Endodermal cell (in vitro differentiated cells): ENCODE measurements around the gene AASDHPPT. TPM values are rescaled to one million over a fixed set of nuclear protein-coding genes. Genes with fewer than 3 reads are reported as not detected.

ENCODE experiments used
- DNase-seq: peaks from one replicate; pipeline ENCODE4 v3.0.0-alpha.2; 2017
- H3K27ac ChIP-seq: 2 replicates; pipeline ENCODE4 v1.5.1; 2013; ENCODE audit warnings: mild to moderate bottlenecking, low read depth, low read length, moderate library complexity
- H3K27me3 ChIP-seq: 2 replicates; pipeline ENCODE4 v1.6.1; 2013; ENCODE audit warnings: mild to moderate bottlenecking, low read length, moderate library complexity; ENCODE audit not compliant: insufficient read depth, control insufficient read depth, poor library complexity, severe bottlenecking
- H3K36me3 ChIP-seq: 2 replicates; pipeline ENCODE4 v1.7.0; 2013; ENCODE audit warnings: mild to moderate bottlenecking, low read length, moderate library complexity; ENCODE audit not compliant: control insufficient read depth, insufficient read depth
- H3K4me1 ChIP-seq: one replicate; pipeline ENCODE4 v1.7.0; 2013; ENCODE audit warnings: low read length; ENCODE audit not compliant: control insufficient read depth, insufficient read depth
- H3K4me3 ChIP-seq: 2 replicates; pipeline ENCODE4 v1.5.1; 2013; ENCODE audit warnings: mild to moderate bottlenecking, low read length, moderate library complexity
- H3K9ac ChIP-seq: 2 replicates; pipeline ENCODE4 v1.6.1; 2013; ENCODE audit warnings: mild to moderate bottlenecking, low read length, moderate library complexity; ENCODE audit not compliant: poor library complexity, severe bottlenecking; ENCODE audit errors: extremely low read depth
- H3K9me3 ChIP-seq: 2 replicates; pipeline ENCODE4 v1.6.1; 2013; ENCODE audit warnings: mild to moderate bottlenecking, low read length, moderate library complexity; ENCODE audit not compliant: control insufficient read depth
- H3K27ac Mint-ChIP-seq: 2 replicates; pipeline ENCODE4 v1.8.0; 2020; ENCODE audit warnings: mixed read lengths
- H3K27me3 Mint-ChIP-seq: 2 replicates; pipeline ENCODE4 v1.8.0; 2021; ENCODE audit warnings: mild to moderate bottlenecking, mixed read lengths; ENCODE audit not compliant: insufficient read depth
- H3K36me3 Mint-ChIP-seq: 2 replicates; pipeline ENCODE4 v1.8.0; 2020; ENCODE audit warnings: low read depth, mixed read lengths
- H3K4me1 Mint-ChIP-seq: 2 replicates; pipeline ENCODE4 v1.8.0; 2020; ENCODE audit warnings: mixed read lengths
- H3K4me3 Mint-ChIP-seq: 2 replicates; pipeline ENCODE4 v1.8.0; 2020; ENCODE audit warnings: mild to moderate bottlenecking, moderate library complexity, mixed read lengths
- H3K9me3 Mint-ChIP-seq: 2 replicates; pipeline ENCODE4 v1.8.0; 2020; ENCODE audit warnings: mild to moderate bottlenecking, mixed read lengths
- CTCF ChIP-seq: fragments of 200-600 bp; sonication (generic); conservative IDR thresholded peaks from 2 replicates; pipeline ENCODE4 v1.5.0; 2021; ENCODE audit warnings: antibody characterized with exemption, mild to moderate bottlenecking
- WGBS, 2 experiments: methylation state at CpG; one replicate each; pipeline versions ENCODE4 v1.1.5 to v1.1.7; 2013; ENCODE audit warnings: missing lambda C conversion rate in 2 of 2, mixed read lengths in 1 of 2; ENCODE audit not compliant: insufficient coverage in 1 of 2, insufficient read length in 1 of 2; 5-methylcytosine and 5-hydroxymethylcytosine counted together
- long read RNA-seq, 4 experiments: library from polyadenylated mRNA in 2 of 4; library from RNA in 1 of 4; library from capped mRNA in 1 of 4; stranded (forward) in 3 of 4; unstranded in 1 of 4; transcript quantifications; one replicate each; pipeline ENCODE4 v2.0.0, GENCODE V29; 2020 to 2021; ENCODE audit warnings: inconsistent platforms in 1 of 4
- polyA plus RNA-seq, 2 experiments: library from polyadenylated mRNA; stranded (reverse); fragments of 50-300 nt; gene quantifications; one replicate each; pipeline ENCODE4 v1.2.3, GENCODE V29; 2013
- total RNA-seq, 2 donors: library from RNA; stranded (reverse); fragmentation: NEBNext Ultra II Directional in 1 of 2; extraction: Animal tissue kit (Norgen Biotek cat#: 25700) in 1 of 2; gene quantifications; 2 replicates in 1 of 2; 3 replicates in 1 of 2; pipeline ENCODE4 v1.2.1, GENCODE V29; 2021

Gene AASDHPPT
- total RNA-seq = 10 to 100 TPM; 44.8 to 52.3 TPM
- polyA plus RNA-seq (2013, experiment 1 of 2) = 77.5 TPM
- 68.8 TPM for polyA plus RNA-seq (2013, experiment 2 of 2)
- long read RNA-seq, experiment 1, full-length matches to known transcripts = 17 of 25 reads
- long read RNA-seq, experiment 1, partial matches to known transcripts = 2 of 25 reads
- long read RNA-seq, experiment 1, other reads (novel, unspliced or antisense) = 6 of 25 reads
- long read RNA-seq, experiment 2, full-length matches to known transcripts = 133 of 144 reads
- long read RNA-seq, experiment 2, partial matches to known transcripts = 2 of 144 reads
- long read RNA-seq, experiment 2, other reads (novel, unspliced or antisense) = 9 of 144 reads
- long read RNA-seq, experiment 3, transcript AASDHPPT-203 (5 exons, 1,252 nt) = minor isoform, 7 of 389 reads
- long read RNA-seq, experiment 3, transcript AASDHPPT-201 (6 exons, 2,955 nt) = major isoform, 371 of 389 reads
- long read RNA-seq, experiment 3, partial matches to known transcripts = 4 of 389 reads
- long read RNA-seq, experiment 3, other reads (novel, unspliced or antisense) = 7 of 389 reads
- long read RNA-seq, experiment 4, transcript AASDHPPT-201 (6 exons, 2,955 nt) = major isoform, 164 of 169 reads
- long read RNA-seq, experiment 4, partial matches to known transcripts = 1 of 169 reads
- long read RNA-seq, experiment 4, other reads (novel, unspliced or antisense) = 0 of 169 reads

GRCh38 chr11:106077609-106078455 lies at the start of gene AASDHPPT:
Gene AASDHPPT, plus strand, starts transcription at chr11:106077662. Its CDS starts 49 bp downstream, at chr11:106077711.
- H3K4me3 Mint-ChIP-seq = peak within 1 kb of the TSS; percentile 94
- peaks cover 32% of the 10 kb centered on the region for H3K36me3 Mint-ChIP-seq
- Histone ChIP-seq H3K4me3 (peak within 1 kb of the TSS; percentile 96), H3K4me1 (peaks cover 5% of the 10 kb centered on the region), H3K36me3 (peaks cover 32% of the 10 kb centered on the region), H3K9me3 (no peaks in the 10 kb centered on the region), H3K9ac (peak within 1 kb of the TSS; percentile 93), H3K27me3 (no peaks in the 10 kb centered on the region), H3K27ac (peak within 1 kb of the TSS; percentile 96)
- TF ChIP-seq CTCF = no peak
- H3K9me3 Mint-ChIP-seq = no peaks in the 10 kb centered on the region
- 0 to 1% methylated on average over 17 to 54 of the region's 55 CpGs for WGBS, 2 experiments
- no peak for DNase-seq
- H3K27ac Mint-ChIP-seq = peak within 1 kb of the TSS; percentile 100
- H3K27me3 Mint-ChIP-seq = no peaks in the 10 kb centered on the region
- peaks cover 27% of the 10 kb centered on the region for H3K4me1 Mint-ChIP-seq

- H3K4me3 ChIP-seq = no peak overlapping the region
- no peak overlapping the region for H3K4me3 Mint-ChIP-seq
- H3K27ac ChIP-seq = no peak overlapping the region
- peaks cover 10% of the 10 kb centered on the region for H3K9me3 Mint-ChIP-seq
- H3K9me3 ChIP-seq = no peaks in the 10 kb centered on the region
- H3K27me3 Mint-ChIP-seq = no peaks in the 10 kb centered on the region
- no peak overlapping the region for H3K9ac ChIP-seq
- no peaks in the 10 kb centered on the region for H3K4me1 ChIP-seq
- H3K36me3 ChIP-seq = no peaks in the 10 kb centered on the region
- no peaks in the 10 kb centered on the region for H3K4me1 Mint-ChIP-seq
- no peak overlapping the region for H3K27ac Mint-ChIP-seq
- H3K27me3 ChIP-seq = no peaks in the 10 kb centered on the region
- 63 to 100% methylated on average over 1 to 3 of the region's 4 CpGs for WGBS, 2 experiments
- peaks cover 1% of the 10 kb centered on the region for H3K36me3 Mint-ChIP-seq
- no peak for TF ChIP-seq CTCF
- DNase-seq = no peak
Observed at GRCh38 chr11:106030609-106031008, 46.9 kb upstream of the AASDHPPT start.

- no peaks in the 10 kb centered on the region for H3K4me1 Mint-ChIP-seq
- Histone ChIP-seq H3K36me3 (no peaks in the 10 kb centered on the region), H3K9me3 (no peaks in the 10 kb centered on the region), H3K4me1 (no peaks in the 10 kb centered on the region), H3K27ac (no peak overlapping the region), H3K4me3 (no peak overlapping the region), H3K9ac (no peak overlapping the region), H3K27me3 (no peaks in the 10 kb centered on the region)
- peaks cover 1% of the 10 kb centered on the region for H3K36me3 Mint-ChIP-seq
- H3K27ac Mint-ChIP-seq = no peak overlapping the region
- DNase-seq = no peak
- 86 to 100% methylated on average over 1 to 2 of the region's 2 CpGs for WGBS, 2 experiments
- no peaks in the 10 kb centered on the region for H3K27me3 Mint-ChIP-seq
- H3K9me3 Mint-ChIP-seq = peaks cover 10% of the 10 kb centered on the region
- H3K4me3 Mint-ChIP-seq = no peak overlapping the region
- TF ChIP-seq CTCF = no peak
Observed at GRCh38 chr11:106031202-106031810, 46.2 kb upstream of the AASDHPPT start.
